Endodermal cell (in vitro differentiated cells): ENCODE data around the gene KANK3. TPM values are rescaled to one million over a fixed set of nuclear protein-coding genes. Genes with fewer than 3 reads are reported as not detected.
"Not testable (repeated sequence)": the region's sequence is repeated elsewhere in the genome, so short reads cannot be mapped to it uniquely, and the experiment has no call there.

Source experiments
- DNase-seq: peaks from one replicate; pipeline ENCODE4 v3.0.0-alpha.2; 2017
- H3K27ac ChIP-seq: 2 replicates; pipeline ENCODE4 v1.5.1; 2013; ENCODE audit warnings: mild to moderate bottlenecking, low read depth, low read length, moderate library complexity
- H3K27me3 ChIP-seq: 2 replicates; pipeline ENCODE4 v1.6.1; 2013; ENCODE audit warnings: mild to moderate bottlenecking, low read length, moderate library complexity; ENCODE audit not compliant: insufficient read depth, control insufficient read depth, poor library complexity, severe bottlenecking
- H3K36me3 ChIP-seq: 2 replicates; pipeline ENCODE4 v1.7.0; 2013; ENCODE audit warnings: mild to moderate bottlenecking, low read length, moderate library complexity; ENCODE audit not compliant: control insufficient read depth, insufficient read depth
- H3K4me1 ChIP-seq: one replicate; pipeline ENCODE4 v1.7.0; 2013; ENCODE audit warnings: low read length; ENCODE audit not compliant: control insufficient read depth, insufficient read depth
- H3K4me3 ChIP-seq: 2 replicates; pipeline ENCODE4 v1.5.1; 2013; ENCODE audit warnings: mild to moderate bottlenecking, low read length, moderate library complexity
- H3K9ac ChIP-seq: 2 replicates; pipeline ENCODE4 v1.6.1; 2013; ENCODE audit warnings: mild to moderate bottlenecking, low read length, moderate library complexity; ENCODE audit not compliant: poor library complexity, severe bottlenecking; ENCODE audit errors: extremely low read depth
- H3K9me3 ChIP-seq: 2 replicates; pipeline ENCODE4 v1.6.1; 2013; ENCODE audit warnings: mild to moderate bottlenecking, low read length, moderate library complexity; ENCODE audit not compliant: control insufficient read depth
- H3K27ac Mint-ChIP-seq: 2 replicates; pipeline ENCODE4 v1.8.0; 2020; ENCODE audit warnings: mixed read lengths
- H3K27me3 Mint-ChIP-seq: 2 replicates; pipeline ENCODE4 v1.8.0; 2021; ENCODE audit warnings: mild to moderate bottlenecking, mixed read lengths; ENCODE audit not compliant: insufficient read depth
- H3K36me3 Mint-ChIP-seq: 2 replicates; pipeline ENCODE4 v1.8.0; 2020; ENCODE audit warnings: low read depth, mixed read lengths
- H3K4me1 Mint-ChIP-seq: 2 replicates; pipeline ENCODE4 v1.8.0; 2020; ENCODE audit warnings: mixed read lengths
- H3K4me3 Mint-ChIP-seq: 2 replicates; pipeline ENCODE4 v1.8.0; 2020; ENCODE audit warnings: mild to moderate bottlenecking, moderate library complexity, mixed read lengths
- H3K9me3 Mint-ChIP-seq: 2 replicates; pipeline ENCODE4 v1.8.0; 2020; ENCODE audit warnings: mild to moderate bottlenecking, mixed read lengths
- CTCF ChIP-seq: fragments of 200-600 bp; sonication (generic); conservative IDR thresholded peaks from 2 replicates; pipeline ENCODE4 v1.5.0; 2021; ENCODE audit warnings: antibody characterized with exemption, mild to moderate bottlenecking
- WGBS, 2 experiments: methylation state at CpG; one replicate each; pipeline versions ENCODE4 v1.1.5 to v1.1.7; 2013; ENCODE audit warnings: missing lambda C conversion rate in 2 of 2, mixed read lengths in 1 of 2; ENCODE audit not compliant: insufficient coverage in 1 of 2, insufficient read length in 1 of 2; 5-methylcytosine and 5-hydroxymethylcytosine counted together
- total RNA-seq, 2 donors: library from RNA; stranded (reverse); fragmentation: NEBNext Ultra II Directional in 1 of 2; extraction: Animal tissue kit (Norgen Biotek cat#: 25700) in 1 of 2; gene quantifications; 2 replicates in 1 of 2; 3 replicates in 1 of 2; pipeline ENCODE4 v1.2.1, GENCODE V29; 2021

The KANK3 gene
- total RNA-seq, 2 donors from 2014 or later, result 2.3 to 2.6 TPM

- not testable (repeated sequence) for H3K27me3 Mint-ChIP-seq, DNase-seq, H3K4me1 ChIP-seq, H3K36me3 ChIP-seq, H3K27me3 ChIP-seq, H3K9ac ChIP-seq, H3K27ac ChIP-seq
- 87 to 100% methylated on average over 1 to 2 of the region's 4 CpGs for WGBS, 2 experiments
- H3K4me3 ChIP-seq, result peak overlapping the region; percentile 49
- Mint-ChIP-seq H3K27ac (peak overlapping the region; percentile 71), H3K4me1 (peaks cover 47% of the 10 kb centered on the region), H3K36me3 (peaks cover 27% of the 10 kb centered on the region), H3K9me3 (peaks cover 19% of the 10 kb centered on the region), H3K4me3 (peak overlapping the region; percentile 23)
- H3K9me3 ChIP-seq, result peaks cover 20% of the 10 kb centered on the region
These were observed 41.5 kb upstream of the KANK3 start for GRCh38 chr19:8384569-8384968.

GRCh38 chr19:8379156-8379891, 36.3 kb upstream of the KANK3 start:
- peaks cover 29% of the 10 kb centered on the region for H3K9me3 Mint-ChIP-seq
- H3K36me3 Mint-ChIP-seq, result peaks cover 44% of the 10 kb centered on the region
- H3K27me3 ChIP-seq, H3K4me1 ChIP-seq, H3K36me3 ChIP-seq, H3K9ac ChIP-seq, H3K27ac ChIP-seq, H3K9me3 ChIP-seq, H3K4me3 ChIP-seq, H3K27ac Mint-ChIP-seq, H3K27me3 Mint-ChIP-seq, DNase-seq, H3K4me3 Mint-ChIP-seq: not testable (repeated sequence)
- peaks cover 28% of the 10 kb centered on the region for H3K4me1 Mint-ChIP-seq
- WGBS, 2 experiments, result 93 to 96% methylated on average over 9 to 13 of the region's 13 CpGs

GRCh38 chr19:8377598-8377997, 34.5 kb upstream of the KANK3 start:
- H3K9ac ChIP-seq, result no peak overlapping the region
- no peak overlapping the region for H3K27ac ChIP-seq
- 75 to 100% methylated on average over 1 of the region's 1 CpG for WGBS, 2 experiments
- no peak overlapping the region for H3K27ac Mint-ChIP-seq
- TF ChIP-seq CTCF, result no peak
- no peak overlapping the region for H3K4me3 ChIP-seq
- peaks cover 17% of the 10 kb centered on the region for H3K36me3 ChIP-seq
- peaks cover 7% of the 10 kb centered on the region for H3K9me3 ChIP-seq
- peaks cover 18% of the 10 kb centered on the region for H3K4me1 Mint-ChIP-seq
- no peak for DNase-seq
- peaks cover 29% of the 10 kb centered on the region for H3K9me3 Mint-ChIP-seq
- H3K27me3 Mint-ChIP-seq, result no peaks in the 10 kb centered on the region
- no peak overlapping the region for H3K4me3 Mint-ChIP-seq
- peaks cover 55% of the 10 kb centered on the region for H3K36me3 Mint-ChIP-seq
- no peaks in the 10 kb centered on the region for H3K4me1 ChIP-seq
- H3K27me3 ChIP-seq, result no peaks in the 10 kb centered on the region

- H3K9me3 ChIP-seq, H3K9ac ChIP-seq, H3K4me1 ChIP-seq, H3K27me3 Mint-ChIP-seq, H3K27ac ChIP-seq, H3K27ac Mint-ChIP-seq, H3K27me3 ChIP-seq, DNase-seq, H3K4me3 Mint-ChIP-seq, H3K4me3 ChIP-seq: not testable (repeated sequence)
- 94 to 97% methylated on average over 6 to 9 of the region's 10 CpGs for WGBS, 2 experiments
- Mint-ChIP-seq H3K9me3 (peaks cover 29% of the 10 kb centered on the region), H3K4me1 (peaks cover 11% of the 10 kb centered on the region), H3K36me3 (peaks cover 56% of the 10 kb centered on the region)
- H3K36me3 ChIP-seq, result peaks cover 17% of the 10 kb centered on the region
These were observed 33.4 kb upstream of the KANK3 start for GRCh38 chr19:8376373-8376974.

- Mint-ChIP-seq H3K9me3 (peaks cover 29% of the 10 kb centered on the region), H3K36me3 (peaks cover 58% of the 10 kb centered on the region)
- H3K27me3 ChIP-seq, H3K4me3 ChIP-seq, H3K27ac ChIP-seq, H3K4me3 Mint-ChIP-seq, H3K4me1 Mint-ChIP-seq, DNase-seq, H3K4me1 ChIP-seq, H3K9ac ChIP-seq, H3K9me3 ChIP-seq, H3K27ac Mint-ChIP-seq, H3K27me3 Mint-ChIP-seq: not testable (repeated sequence)
- peaks cover 17% of the 10 kb centered on the region for H3K36me3 ChIP-seq
- WGBS, 2 experiments, result 92 to 98% methylated on average over 13 to 32 of the region's 32 CpGs
These were observed 32.7 kb upstream of the KANK3 start for GRCh38 chr19:8375766-8376165.
